Chondrocyte (in vitro differentiated cells): ENCODE results near the gene HSPB1. TPM values are rescaled to one million over a fixed set of nuclear protein-coding genes. Genes with fewer than 3 reads are reported as not detected.

ENCODE experiments used
- DNase-seq: peaks from one replicate; pipeline ENCODE4 v3.0.0; 2021; ENCODE audit warnings: mixed read lengths, low spot score
- H3K27ac Mint-ChIP-seq: one replicate; pipeline ENCODE4 v1.8.0; 2021; ENCODE audit warnings: mild to moderate bottlenecking, moderate library complexity, mixed read lengths; ENCODE audit not compliant: unreplicated experiment
- H3K27me3 Mint-ChIP-seq: 2 replicates; pipeline ENCODE4 v1.8.0; 2021; ENCODE audit warnings: low read depth, mixed read lengths
- H3K36me3 Mint-ChIP-seq: 2 replicates; pipeline ENCODE4 v1.8.0; 2021; ENCODE audit warnings: low read depth, mixed read lengths
- H3K4me1 Mint-ChIP-seq: 2 replicates; pipeline ENCODE4 v1.8.0; 2021; ENCODE audit warnings: low read depth, mild to moderate bottlenecking, mixed read lengths
- H3K4me3 Mint-ChIP-seq: one replicate; pipeline ENCODE4 v1.8.0; 2021; ENCODE audit warnings: mild to moderate bottlenecking, moderate library complexity, mixed read lengths; ENCODE audit not compliant: unreplicated experiment
- H3K9me3 Mint-ChIP-seq: 2 replicates; pipeline ENCODE4 v1.8.0; 2021; ENCODE audit warnings: low read depth, mixed read lengths
- total RNA-seq: library from RNA; stranded (reverse); gene quantifications from 3 replicates; pipeline ENCODE4 v1.2.1, GENCODE V29; 2021
- TF ChIP-seq, protein P1 (sequence below): fragments of 200-600 bp; sonication (generic); IDR thresholded peaks from 2 replicates; pipeline ENCODE4 v1.5.0; 2021; ENCODE audit warnings: antibody characterized with exemption, mild to moderate bottlenecking, moderate library complexity

HSPB1 gene
- total RNA-seq, 1 donor from 2014 or later = 1,322 TPM

DNA sequence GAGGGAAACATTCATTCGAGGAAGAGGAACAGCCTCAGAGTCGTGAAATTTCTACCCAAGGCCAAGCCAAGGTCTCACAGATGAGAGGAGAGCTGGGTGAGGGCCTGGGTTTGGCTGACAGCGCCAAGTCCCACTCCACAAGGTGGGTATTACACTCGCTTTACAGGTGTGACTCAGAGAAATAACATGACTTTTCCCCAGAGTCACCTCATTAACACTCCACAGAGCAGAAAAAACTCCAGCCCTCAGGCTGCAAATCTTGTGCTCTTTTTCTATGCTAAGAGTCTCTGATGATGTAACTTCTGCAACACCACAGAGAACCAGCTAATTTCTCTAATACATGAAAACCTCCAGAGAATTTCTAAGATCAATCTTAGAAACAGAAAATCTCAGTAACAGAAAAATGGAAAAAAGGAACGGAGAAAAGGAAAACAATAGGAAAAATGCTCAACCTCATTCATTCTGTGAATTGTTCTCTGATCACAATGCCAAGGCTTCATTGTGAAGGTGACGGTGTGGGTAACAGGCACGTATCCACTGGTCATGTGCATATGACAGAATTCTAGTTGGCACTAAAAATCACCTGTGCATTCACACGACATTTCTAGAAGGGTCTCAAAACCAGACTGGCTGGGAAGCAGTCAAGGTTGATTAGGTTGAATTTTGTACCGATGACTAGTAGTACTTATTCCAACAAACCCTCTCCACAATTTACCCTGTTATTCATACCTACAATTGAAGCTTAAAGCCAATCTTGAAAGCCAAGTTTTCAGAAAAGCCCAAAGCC is 36.0 kb downstream of the HSPB1 start:
- peaks cover 7% of the 10 kb centered on the region for H3K36me3 Mint-ChIP-seq
- peaks cover 75% of the 10 kb centered on the region for H3K4me1 Mint-ChIP-seq
- H3K4me3 Mint-ChIP-seq = no peak overlapping the region
- DNase-seq = no peak
- TF ChIP-seq, protein P1, sequence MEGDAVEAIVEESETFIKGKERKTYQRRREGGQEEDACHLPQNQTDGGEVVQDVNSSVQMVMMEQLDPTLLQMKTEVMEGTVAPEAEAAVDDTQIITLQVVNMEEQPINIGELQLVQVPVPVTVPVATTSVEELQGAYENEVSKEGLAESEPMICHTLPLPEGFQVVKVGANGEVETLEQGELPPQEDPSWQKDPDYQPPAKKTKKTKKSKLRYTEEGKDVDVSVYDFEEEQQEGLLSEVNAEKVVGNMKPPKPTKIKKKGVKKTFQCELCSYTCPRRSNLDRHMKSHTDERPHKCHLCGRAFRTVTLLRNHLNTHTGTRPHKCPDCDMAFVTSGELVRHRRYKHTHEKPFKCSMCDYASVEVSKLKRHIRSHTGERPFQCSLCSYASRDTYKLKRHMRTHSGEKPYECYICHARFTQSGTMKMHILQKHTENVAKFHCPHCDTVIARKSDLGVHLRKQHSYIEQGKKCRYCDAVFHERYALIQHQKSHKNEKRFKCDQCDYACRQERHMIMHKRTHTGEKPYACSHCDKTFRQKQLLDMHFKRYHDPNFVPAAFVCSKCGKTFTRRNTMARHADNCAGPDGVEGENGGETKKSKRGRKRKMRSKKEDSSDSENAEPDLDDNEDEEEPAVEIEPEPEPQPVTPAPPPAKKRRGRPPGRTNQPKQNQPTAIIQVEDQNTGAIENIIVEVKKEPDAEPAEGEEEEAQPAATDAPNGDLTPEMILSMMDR = no peak
- peak overlapping the region; percentile 86 for H3K27ac Mint-ChIP-seq
- H3K27me3 Mint-ChIP-seq = no peaks in the 10 kb centered on the region
- H3K9me3 Mint-ChIP-seq = no peaks in the 10 kb centered on the region

DNA sequence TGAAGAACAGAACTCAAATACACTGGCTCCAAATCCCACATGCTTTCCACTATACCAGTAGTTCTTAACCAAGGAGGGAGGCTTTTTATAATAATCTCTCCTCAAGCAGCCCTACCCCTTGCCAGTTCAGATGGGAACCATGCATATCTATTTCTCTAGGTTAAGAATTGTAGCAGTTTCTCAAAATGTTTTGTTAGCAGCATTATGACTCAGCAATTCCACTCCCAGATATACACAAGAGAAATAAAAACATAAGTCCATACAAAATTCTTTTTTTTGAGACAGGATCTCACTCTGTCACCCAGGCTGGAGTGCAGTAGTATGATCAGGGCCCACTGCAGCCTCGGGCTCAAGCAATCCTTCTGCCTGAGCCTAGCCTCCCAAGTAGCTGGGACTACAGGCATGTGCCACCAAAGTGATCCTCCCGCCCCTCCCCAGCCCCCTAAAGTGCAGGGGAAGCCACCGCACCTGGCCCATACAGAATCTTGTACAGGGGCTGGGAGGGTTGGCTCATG is 38.2 kb downstream of the HSPB1 start:
- TF ChIP-seq, protein P1 = no peak
- Mint-ChIP-seq H3K36me3 (peaks cover 18% of the 10 kb centered on the region), H3K4me1 (peaks cover 74% of the 10 kb centered on the region), H3K27ac (peak overlapping the region; percentile 75), H3K9me3 (no peaks in the 10 kb centered on the region), H3K4me3 (no peak overlapping the region), H3K27me3 (no peaks in the 10 kb centered on the region)
- no peak for DNase-seq

DNA sequence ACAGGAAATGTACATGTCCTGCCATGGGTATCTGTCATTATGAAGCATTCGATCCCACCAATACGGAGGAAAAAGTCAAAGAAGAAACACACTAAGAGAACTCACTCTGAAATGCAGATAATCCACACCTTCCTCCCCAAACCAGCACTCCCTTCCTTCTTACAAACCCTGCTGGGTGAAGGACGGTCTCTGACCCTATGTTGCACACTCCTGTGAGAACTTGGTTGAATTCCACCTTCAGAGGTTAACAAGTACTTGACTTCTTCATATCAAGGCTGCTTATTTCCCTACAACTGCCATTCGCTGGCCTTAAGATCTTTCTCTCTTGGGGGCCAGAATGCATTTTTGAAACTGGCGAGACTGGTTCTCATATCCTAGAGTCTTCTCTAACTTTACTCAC is 39.7 kb downstream of the HSPB1 start:
- H3K4me3 Mint-ChIP-seq = no peak overlapping the region
- no peaks in the 10 kb centered on the region for H3K9me3 Mint-ChIP-seq
- peaks cover 76% of the 10 kb centered on the region for H3K4me1 Mint-ChIP-seq
- H3K27ac Mint-ChIP-seq = peak overlapping the region; percentile 75
- peaks cover 28% of the 10 kb centered on the region for H3K36me3 Mint-ChIP-seq
- no peaks in the 10 kb centered on the region for H3K27me3 Mint-ChIP-seq
- TF ChIP-seq, protein P1 = no peak
- no peak for DNase-seq

DNA sequence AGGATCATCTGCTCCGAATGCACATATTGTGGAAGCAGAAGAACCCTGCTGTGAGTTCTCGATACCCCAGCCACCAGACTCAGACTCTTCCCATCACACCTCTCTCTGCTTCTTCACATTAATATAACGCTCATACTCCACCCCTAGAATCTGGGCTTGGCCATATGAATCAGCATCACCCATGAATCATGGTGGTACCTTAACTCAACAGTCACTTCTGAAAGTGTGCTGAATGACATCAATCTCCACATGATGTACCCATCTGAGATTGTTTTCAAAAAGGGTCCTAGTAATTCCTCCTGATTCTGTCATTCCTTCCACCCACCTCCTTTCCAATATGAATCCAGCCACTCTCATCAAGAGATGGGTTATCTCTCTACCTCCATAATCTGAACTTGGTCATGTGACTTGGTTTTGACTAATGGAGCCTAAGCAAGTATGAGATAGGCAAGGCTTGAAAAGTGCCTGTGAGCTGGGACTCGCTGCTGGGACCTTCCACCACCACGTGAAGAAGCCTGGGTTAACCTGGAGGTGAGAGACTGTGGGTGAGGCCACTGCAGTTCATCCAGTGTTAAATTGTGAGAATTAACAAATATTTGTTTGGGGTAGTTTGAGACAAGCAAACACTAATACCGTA is 40.9 kb downstream of the HSPB1 start:
- H3K27ac Mint-ChIP-seq = no peak overlapping the region
- peaks cover 31% of the 10 kb centered on the region for H3K36me3 Mint-ChIP-seq
- no peaks in the 10 kb centered on the region for H3K9me3 Mint-ChIP-seq
- H3K4me1 Mint-ChIP-seq = peaks cover 72% of the 10 kb centered on the region
- TF ChIP-seq, protein P1 = no peak
- no peak for DNase-seq
- H3K27me3 Mint-ChIP-seq = no peaks in the 10 kb centered on the region
- no peak overlapping the region for H3K4me3 Mint-ChIP-seq

DNA sequence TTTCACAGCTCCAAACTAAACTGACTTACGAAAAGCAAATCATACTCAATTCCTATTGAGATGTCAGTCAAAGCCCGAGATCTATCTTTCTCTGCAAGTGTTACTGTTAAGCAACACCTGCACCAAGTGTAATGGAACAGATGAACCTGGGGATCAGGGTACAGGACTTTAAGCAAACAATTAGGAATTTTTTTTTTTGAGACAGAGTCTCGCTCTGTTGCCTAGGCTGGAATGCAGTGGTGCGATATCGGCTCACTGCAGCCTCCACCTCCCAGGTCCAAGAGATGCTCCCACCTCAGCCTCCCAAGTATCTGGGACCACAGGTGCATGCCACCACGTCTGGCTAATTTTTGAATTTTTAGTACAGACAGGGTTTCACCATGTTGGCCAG is 41.5 kb downstream of the HSPB1 start:
- DNase-seq = no peak
- H3K27me3 Mint-ChIP-seq = no peaks in the 10 kb centered on the region
- TF ChIP-seq, protein P1 = no peak
- peaks cover 31% of the 10 kb centered on the region for H3K36me3 Mint-ChIP-seq
- H3K9me3 Mint-ChIP-seq = no peaks in the 10 kb centered on the region
- peaks cover 67% of the 10 kb centered on the region for H3K4me1 Mint-ChIP-seq
- no peak overlapping the region for H3K4me3 Mint-ChIP-seq
- H3K27ac Mint-ChIP-seq = peak overlapping the region; percentile 46
